ENCODE results near the gene PLCB4. TPM values are rescaled to one million over a fixed set of nuclear protein-coding genes. Genes with fewer than 3 reads are reported as not detected.

PLCB4 gene
- polyA plus RNA-seq, 4 donors = 13.5 to 15.1 (median 14.4) TPM

GRCh38 chr20:9476174-9476573 lies 407.3 kb downstream of the PLCB4 start:
- DNase-seq (ENCODE audit: low read depth in 4 of 4, low spot score in 2 of 4) = no peak

GRCh38 chr20:9476637-9477036 lies 407.8 kb downstream of the PLCB4 start:
- no peak for DNase-seq (ENCODE audit: low read depth in 4 of 4, low spot score in 2 of 4)

- DNase-seq (ENCODE audit: low read depth in 4 of 4, low spot score in 2 of 4) = no peak
These were observed 409.9 kb downstream of the PLCB4 start for GRCh38 chr20:9478771-9479170.

GRCh38 chr20:9480066-9480465 lies 411.2 kb downstream of the PLCB4 start:
- no peak for DNase-seq (ENCODE audit: low read depth in 4 of 4, low spot score in 2 of 4)

GRCh38 chr20:9482180-9482579 lies 413.3 kb downstream of the PLCB4 start:
- no peak for DNase-seq (ENCODE audit: low read depth in 4 of 4, low spot score in 2 of 4)

GRCh38 chr20:9483131-9483530 lies 414.2 kb downstream of the PLCB4 start:
- no peak for DNase-seq (ENCODE audit: low read depth in 4 of 4, low spot score in 2 of 4)

- DNase-seq (ENCODE audit: low read depth in 4 of 4, low spot score in 2 of 4) = no peak
These were observed 416.9 kb downstream of the PLCB4 start for GRCh38 chr20:9485614-9486340.

GRCh38 chr20:9487231-9487630 lies 418.3 kb downstream of the PLCB4 start:
- DNase-seq (ENCODE audit: low read depth in 4 of 4, low spot score in 2 of 4) = no peak

- no peak for DNase-seq (ENCODE audit: low read depth in 4 of 4, low spot score in 2 of 4)
These were observed 419.2 kb downstream of the PLCB4 start for GRCh38 chr20:9488063-9488462.

GRCh38 chr20:9490161-9490560 lies 421.3 kb downstream of the PLCB4 start:
- DNase-seq (ENCODE audit: low read depth in 4 of 4, low spot score in 2 of 4) = no peak

- DNase-seq (ENCODE audit: low read depth in 4 of 4, low spot score in 2 of 4) = no peak
These were observed 421.7 kb downstream of the PLCB4 start for GRCh38 chr20:9490631-9491030.

GRCh38 chr20:9491324-9491723 lies 422.4 kb downstream of the PLCB4 start:
- no peak for DNase-seq (ENCODE audit: low read depth in 4 of 4, low spot score in 2 of 4)

GRCh38 chr20:9492067-9492466 lies 423.2 kb downstream of the PLCB4 start:
- DNase-seq (ENCODE audit: low read depth in 4 of 4, low spot score in 2 of 4) = no peak

GRCh38 chr20:9493803-9494202 lies 424.9 kb downstream of the PLCB4 start:
- DNase-seq (ENCODE audit: low read depth in 4 of 4, low spot score in 2 of 4) = no peak

GRCh38 chr20:9495701-9496100 lies 426.8 kb downstream of the PLCB4 start:
- no peak for DNase-seq (ENCODE audit: low read depth in 4 of 4, low spot score in 2 of 4)

GRCh38 chr20:9496155-9496554 lies 427.3 kb downstream of the PLCB4 start:
- DNase-seq (ENCODE audit: low read depth in 4 of 4, low spot score in 2 of 4) = no peak

- no peak for DNase-seq (ENCODE audit: low read depth in 4 of 4, low spot score in 2 of 4)
These were observed 429.4 kb downstream of the PLCB4 start for GRCh38 chr20:9498322-9498721.

GRCh38 chr20:9499126-9499899 lies 430.4 kb downstream of the PLCB4 start:
- DNase-seq (ENCODE audit: low read depth in 4 of 4, low spot score in 2 of 4) = no peak

- DNase-seq (ENCODE audit: low read depth in 4 of 4, low spot score in 2 of 4) = no peak
These were observed 431.2 kb downstream of the PLCB4 start for GRCh38 chr20:9500121-9500520.

GRCh38 chr20:9501473-9501872 lies 432.6 kb downstream of the PLCB4 start:
- no peak for DNase-seq (ENCODE audit: low read depth in 4 of 4, low spot score in 2 of 4)

- DNase-seq (ENCODE audit: low read depth in 4 of 4, low spot score in 2 of 4) = no peak
These were observed 434.8 kb downstream of the PLCB4 start for GRCh38 chr20:9503526-9504245.
